K562 (cell line): ENCODE results near the gene ZDHHC6. TPM values are rescaled to one million over a fixed set of nuclear protein-coding genes. Genes with fewer than 3 reads are reported as not detected.
A peak's percentile ranks its signal among the peaks of the same experiment; 100 is the strongest.

Experiments
- ASH1L ChIP-seq: fragments of 450-650 bp; IDR thresholded peaks from 2 replicates; pipeline ENCODE4 v1.6.1; 2018; ENCODE audit warnings: borderline replicate concordance, mild to moderate bottlenecking, low read depth; ENCODE audit not compliant: partially characterized antibody
- BMI1 ChIP-seq: fragments of 150-350 bp; IDR thresholded peaks from 2 replicates; pipeline ENCODE4 v1.6.1; 2014; ENCODE audit warnings: low read length
- DIDO1 ChIP-seq: fragments of 450-650 bp; IDR thresholded peaks from 2 replicates; pipeline ENCODE4 v1.6.1; 2016; ENCODE audit warnings: low read depth, missing biosample characterization, missing genetic modification characterization
- GABPB2 ChIP-seq: fragments of 250-450 bp; sonication (Bioruptor Pico); conservative IDR thresholded peaks from 2 replicates; pipeline ENCODE4 v1.5.1; 2021; ENCODE audit warnings: mild to moderate bottlenecking
- IRF1 ChIP-seq: sonication (generic); formaldehyde crosslinking; IDR thresholded peaks from 2 replicates; pipeline ENCODE4 v1.8.0; 2022; ENCODE audit warnings: missing genetic modification reagents, mild to moderate bottlenecking, borderline replicate concordance
- MXI1 ChIP-seq: IDR thresholded peaks from 2 replicates; pipeline ENCODE4 v1.6.1; 2011; ENCODE audit warnings: low read depth, mild to moderate bottlenecking, improper control_type of control experiment, low read length
- NKRF ChIP-seq: fragments of 450-650 bp; IDR thresholded peaks from 2 replicates; pipeline ENCODE4 v1.6.1; 2016; ENCODE audit warnings: borderline replicate concordance
- RBM39 ChIP-seq: fragments of 200-400 bp; formaldehyde crosslinking; optimal IDR thresholded peaks from 2 replicates; pipeline ENCODE3; 2018; ENCODE audit warnings: low read depth, low read length
- RHOXF2B ChIP-seq: fragments of 250-450 bp; sonication (Bioruptor Pico); conservative IDR thresholded peaks from 2 replicates; pipeline ENCODE4 v1.5.1; 2021
- SIN3A ChIP-seq, 2 experiments: fragments of 150-350 bp in 1 of 2; IDR thresholded peaks; 2 replicates each; pipeline ENCODE4 v1.6.1; 2011 to 2016; ENCODE audit warnings: borderline replicate concordance in 2 of 2, low read depth in 2 of 2, low read length in 2 of 2, mild to moderate bottlenecking in 2 of 2, moderate library complexity in 2 of 2; ENCODE audit not compliant: control insufficient read depth in 1 of 2
- SUPT5H ChIP-seq: fragments of 450-650 bp; IDR thresholded peaks from 2 replicates; pipeline ENCODE4 v1.6.1; 2016
- TAF9B ChIP-seq: fragments of 450-650 bp; IDR thresholded peaks from 2 replicates; pipeline ENCODE4 v1.6.1; 2018; ENCODE audit warnings: mild to moderate bottlenecking; ENCODE audit not compliant: partially characterized antibody
- TCF15 ChIP-seq: fragments of 250-450 bp; sonication (Bioruptor Pico); IDR thresholded peaks from 2 replicates; pipeline ENCODE4 v1.8.0; 2022; ENCODE audit warnings: moderate library complexity, mild to moderate bottlenecking, inconsistent platforms
- TFAM ChIP-seq: fragments of 250-450 bp; sonication (Bioruptor Pico); conservative IDR thresholded peaks from 2 replicates; pipeline ENCODE4 v1.5.0; 2021; ENCODE audit warnings: mild to moderate bottlenecking, moderate library complexity
- UBTF ChIP-seq, 2 experiments: IDR thresholded peaks; 2 replicates each; pipeline ENCODE4 v1.6.1; 2012; ENCODE audit warnings: improper control_type of control experiment in 2 of 2, low read depth in 2 of 2, low read length in 2 of 2, borderline replicate concordance in 1 of 2
- YY1 ChIP-seq, 3 experiments: IDR thresholded peaks; 2 replicates each; pipeline ENCODE4 v1.6.1; 2011; ENCODE audit warnings: low read length in 2 of 3, mild to moderate bottlenecking in 2 of 3, moderate library complexity in 2 of 3, borderline replicate concordance in 1 of 3, control low read depth in 1 of 3, low read depth in 1 of 3; ENCODE audit not compliant: insufficient read depth in 3 of 3, insufficient replicate concordance in 2 of 3, control insufficient read depth in 1 of 3, insufficient read length in 1 of 3; ENCODE audit errors: extremely low read depth in 1 of 3
- ZBTB26 ChIP-seq: fragments of 450-650 bp; formaldehyde crosslinking; IDR thresholded peaks from 2 replicates; pipeline ENCODE4 v1.4.0; 2022; ENCODE audit warnings: missing genetic modification characterization
- ZFP30 ChIP-seq: fragments of 250-450 bp; sonication (Bioruptor Pico); IDR thresholded peaks from 2 replicates; pipeline ENCODE4 v1.8.0; 2022; ENCODE audit warnings: moderate library complexity, mild to moderate bottlenecking, inconsistent platforms, borderline replicate concordance
- ZNF143 ChIP-seq: sonication (generic); formaldehyde crosslinking; IDR thresholded peaks from 2 replicates; pipeline ENCODE4 v1.9.0; 2022; ENCODE audit warnings: mild to moderate bottlenecking, missing genetic modification reagents
- ZSCAN29 ChIP-seq: fragments of 450-650 bp; IDR thresholded peaks from 2 replicates; pipeline ENCODE4 v1.6.1; 2017
- polyA plus RNA-seq, 8 experiments: library from polyadenylated mRNA; depleted of rRNA in 4 of 8; stranded (reverse) in 5 of 8; unstranded in 3 of 8; fragments of >200 nt; fragmentation: Nextera tagmentation in 2 of 8; fragmentation: Illumina TruSeq in 1 of 8; extraction: Ambion mirVana in 2 of 8; extraction: Trizol in 1 of 8; gene quantifications; 2 replicates each; pipeline versions ENCODE4 v1.2.1 to v1.2.3, GENCODE V29; 2011 to 2014; ENCODE audit warnings: inconsistent platforms in 1 of 8, missing spikeins in 1 of 8
- total RNA-seq, 7 experiments: library from RNA; depleted of rRNA in 6 of 7; stranded (reverse); fragments of >200 nt in 6 of 7; fragmentation: Illumina TruSeq in 2 of 7; extraction: Trizol in 2 of 7; gene quantifications; 2 replicates each; pipeline versions ENCODE4 v1.2.1 to v1.2.3, GENCODE V29; 2011 to 2021; ENCODE audit warnings: low replicate concordance in 1 of 7

The ZDHHC6 gene
- total and polyA plus RNA-seq, 9 of the 15 experiments (the other 6 are each of a cell fraction or from before 2014, with no cell fraction given), result 13.6 to 30.5 (median 21.5) TPM

- TF ChIP-seq ZBTB26, result no peak
- TF ChIP-seq SIN3A (IDR thresholded peaks at IDR 0.05; ENCODE audit: borderline replicate concordance in 2 of 2, control insufficient read depth in 1 of 2, low read depth in 2 of 2, low read length in 2 of 2), result peak; percentile 53 to 76; a peak in 2 of 4 replicates
- no peak for TF ChIP-seq TCF15 (CRISPR knock-in tag)
- TF ChIP-seq NKRF, result peak; percentile 54; the same call in 1 of the 2 replicates
- TF ChIP-seq TFAM (CRISPR knock-in tag), result no peak
- peak in 2 of 3 experiments; percentile 35 to 66 for TF ChIP-seq YY1 (IDR thresholded peaks at IDR 0.05; ENCODE audit: borderline replicate concordance in 1 of 3, control insufficient read depth in 1 of 3, extremely low read depth in 1 of 3, insufficient read depth in 3 of 3, insufficient read length in 1 of 3, insufficient replicate concordance in 2 of 3, low read depth in 1 of 3, low read length in 2 of 3)
- TF ChIP-seq SUPT5H, result peak; percentile 79
- peak; percentile 89 for TF ChIP-seq TAF9B
- TF ChIP-seq UBTF (IDR thresholded peaks at IDR 0.05; ENCODE audit: borderline replicate concordance in 1 of 2, low read depth in 2 of 2, low read length in 2 of 2), result 0 out of 4 replicates have a peak, but pooled peaks of 1 of the 2 experiments have one; percentile 12
- TF ChIP-seq ZSCAN29, result no peak
- TF ChIP-seq RBM39, result no peak
- TF ChIP-seq ZNF143 (CRISPR knock-in tag), result no peak
- TF ChIP-seq MXI1, result no peak
- no peak for TF ChIP-seq BMI1
- peak; percentile 65 for TF ChIP-seq ASH1L
- TF ChIP-seq RHOXF2B (CRISPR knock-in tag), result no peak
- TF ChIP-seq IRF1 (CRISPR knock-in tag), result no peak
- TF ChIP-seq ZFP30 (CRISPR knock-in tag), result no peak
- peak; percentile 93 for TF ChIP-seq DIDO1 (tag)
- TF ChIP-seq GABPB2, result no peak
These were observed at the start of gene ZDHHC6, which contains the start of gene VTI1A (continued) for GRCh38 chr10:112446855-112447619.
